H1 (cell line): ENCODE results near the gene FRMD4B. TPM values are rescaled to one million over a fixed set of nuclear protein-coding genes. Genes with fewer than 3 reads are reported as not detected.

ENCODE experiments used
- CTCF ChIA-PET: fragments of 300-600 bp; sonication (Branson Sonifier 250); formaldehyde crosslinking; loops from one replicate; lab custom pipeline; 2021; ENCODE audit not compliant: partially characterized antibody; lab: Charles Lee
- POLR2A ChIA-PET: fragments of 300-600 bp; sonication (Branson Sonifier 250); formaldehyde crosslinking; loops from one replicate; lab custom pipeline; 2021; ENCODE audit warnings: inconsistent platforms; ENCODE audit not compliant: partially characterized antibody; lab: Charles Lee
- DNase-seq, 2 experiments: peaks; one replicate each; pipeline versions ENCODE4 v3.0.0 to v3.0.0-alpha.2; 2010 to 2022; ENCODE audit warnings: low spot score in 2 of 2, low read depth in 1 of 2, mixed read lengths in 1 of 2
- FAIRE-seq: peaks from 2 replicates; lab custom pipeline; 2011; peaks lifted over from hg19 to GRCh38; lab: Jason Lieb, UNC
- H2AFZ ChIP-seq: 2 replicates; pipeline ENCODE4 v1.8.1; 2012; ENCODE audit warnings: low read length, inconsistent platforms
- H2AK5ac ChIP-seq: 2 replicates; pipeline ENCODE4 v1.6.1; 2013; ENCODE audit warnings: low read depth, low read length
- H2BK120ac ChIP-seq: replicated peaks from 2 replicates; pipeline ENCODE3; 2013; ENCODE audit warnings: low read depth, low read length, inconsistent platforms
- H2BK12ac ChIP-seq: 2 replicates; pipeline ENCODE4 v1.6.1; 2013; ENCODE audit warnings: low read depth, low read length
- H2BK15ac ChIP-seq: 2 replicates; pipeline ENCODE4 v1.6.1; 2013; ENCODE audit warnings: low read length
- H2BK20ac ChIP-seq: 2 replicates; pipeline ENCODE4 v1.6.1; 2013; ENCODE audit warnings: low read length
- H2BK5ac ChIP-seq: 2 replicates; pipeline ENCODE4 v1.6.1; 2013; ENCODE audit warnings: low read depth, low read length
- H3K14ac ChIP-seq: 2 replicates; pipeline ENCODE4 v1.6.1; 2013; ENCODE audit warnings: inconsistent platforms; ENCODE audit not compliant: insufficient read length
- H3K18ac ChIP-seq: 2 replicates; pipeline ENCODE4 v1.6.1; 2013; ENCODE audit warnings: low read length; ENCODE audit errors: extremely low read depth
- H3K23ac ChIP-seq: 2 replicates; pipeline ENCODE4 v1.6.1; 2013; ENCODE audit warnings: inconsistent platforms; ENCODE audit not compliant: insufficient read length
- H3K23me2 ChIP-seq: 2 replicates; pipeline ENCODE4 v1.6.1; 2013; ENCODE audit warnings: low read depth, low read length
- H3K27ac ChIP-seq: 2 replicates; pipeline ENCODE4 v1.6.1; 2011; ENCODE audit warnings: low read depth, low read length, inconsistent platforms
- H3K27me3 ChIP-seq, 4 experiments: replicated peaks in 1 of 4; 1 replicate in 1 of 4; 2 replicates in 3 of 4; pipeline versions ENCODE4 v1.6.1 to v1.8.1; 2011 to 2013; ENCODE audit warnings: low read length in 3 of 4, mild to moderate bottlenecking in 3 of 4, inconsistent platforms in 2 of 4, mixed read lengths in 2 of 4, moderate library complexity in 1 of 4; ENCODE audit not compliant: control insufficient read depth in 3 of 4, insufficient read depth in 3 of 4; ENCODE audit errors: extremely low read depth in 1 of 4
- H3K36me3 ChIP-seq, 4 experiments: 2 replicates each; pipeline versions ENCODE4 v1.6.1 to v1.8.1; 2011 to 2013; ENCODE audit warnings: mild to moderate bottlenecking in 4 of 4, low read length in 3 of 4, moderate library complexity in 2 of 4, control low read depth in 1 of 4, inconsistent platforms in 1 of 4; ENCODE audit not compliant: insufficient read depth in 4 of 4, control insufficient read depth in 2 of 4
- H3K4ac ChIP-seq: replicated peaks from 2 replicates; pipeline ENCODE3; 2013; ENCODE audit warnings: low read length, low read depth, mixed read lengths, inconsistent platforms; ENCODE audit not compliant: insufficient read length
- H3K4me1 ChIP-seq, 4 experiments: replicated peaks in 1 of 4; 1 replicate in 1 of 4; 2 replicates in 3 of 4; pipeline versions ENCODE4 v1.6.1 to v1.8.1; 2011 to 2013; ENCODE audit warnings: low read length in 3 of 4, inconsistent platforms in 2 of 4, mixed read lengths in 1 of 4; ENCODE audit not compliant: insufficient read depth in 4 of 4, control insufficient read depth in 3 of 4
- H3K4me2 ChIP-seq, 2 experiments: 2 replicates each; pipeline versions ENCODE4 v1.6.1 to v1.8.1; 2011 to 2013; ENCODE audit warnings: low read depth in 2 of 2, low read length in 2 of 2, control low read depth in 1 of 2, inconsistent platforms in 1 of 2, mild to moderate bottlenecking in 1 of 2; ENCODE audit not compliant: insufficient read depth in 1 of 2
- H3K4me3 ChIP-seq, 4 experiments: fragments of 200-600, 300-600 bp in 1 of 4; sonication (generic), shearing (Covaris generic), sonication (Bioruptor Twin) in 1 of 4; 2 replicates each; pipeline versions ENCODE4 v1.5.1 to v1.8.1; 2011 to 2016; ENCODE audit warnings: low read length in 4 of 4, low read depth in 3 of 4, control low read depth in 2 of 4, inconsistent platforms in 2 of 4, mild to moderate bottlenecking in 2 of 4, mixed read lengths in 1 of 4, moderate library complexity in 1 of 4; ENCODE audit not compliant: insufficient read depth in 2 of 4; ENCODE audit errors: extremely low read depth in 1 of 4
- H3K56ac ChIP-seq: replicated peaks from 2 replicates; pipeline ENCODE3; 2013; ENCODE audit warnings: low read depth, mild to moderate bottlenecking, mixed read lengths, low read length, inconsistent platforms; ENCODE audit not compliant: insufficient read length
- H3K79me1 ChIP-seq: 2 replicates; pipeline ENCODE4 v1.6.1; 2013; ENCODE audit warnings: low read depth, low read length, control low read depth
- H3K79me2 ChIP-seq, 2 experiments: 2 replicates each; pipeline versions ENCODE4 v1.6.1 to v1.8.1; 2012 to 2013; ENCODE audit warnings: low read length in 2 of 2, mild to moderate bottlenecking in 2 of 2, inconsistent platforms in 1 of 2; ENCODE audit not compliant: insufficient read depth in 2 of 2, control insufficient read depth in 1 of 2
- H3K9ac ChIP-seq, 4 experiments: replicated peaks in 1 of 4; 1 replicate in 1 of 4; 2 replicates in 3 of 4; pipeline versions ENCODE4 v1.6.1 to v1.8.1; 2011 to 2013; ENCODE audit warnings: low read depth in 3 of 4, low read length in 3 of 4, control low read depth in 2 of 4, mild to moderate bottlenecking in 2 of 4, moderate library complexity in 2 of 4, inconsistent platforms in 1 of 4; ENCODE audit errors: extremely low read depth in 1 of 4
- H3K9me3 ChIP-seq, 2 experiments: 2 replicates each; pipeline versions ENCODE4 v1.6.1 to v1.8.1; 2012 to 2013; ENCODE audit warnings: mild to moderate bottlenecking in 2 of 2, moderate library complexity in 2 of 2, control low read depth in 1 of 2, inconsistent platforms in 1 of 2, low read depth in 1 of 2, low read length in 1 of 2, mixed read lengths in 1 of 2; ENCODE audit not compliant: insufficient read depth in 2 of 2
- H4K20me1 ChIP-seq, 2 experiments: replicated peaks in 1 of 2; 2 replicates each; pipeline versions ENCODE3 to v1.8.1; 2011 to 2013; ENCODE audit warnings: inconsistent platforms in 2 of 2, low read length in 2 of 2, mild to moderate bottlenecking in 1 of 2; ENCODE audit not compliant: insufficient read depth in 2 of 2, control insufficient read depth in 1 of 2
- H4K5ac ChIP-seq: 2 replicates; pipeline ENCODE4 v1.6.1; 2013; ENCODE audit warnings: low read length, low read depth, mixed read lengths, inconsistent platforms; ENCODE audit not compliant: insufficient read length
- H4K8ac ChIP-seq: 2 replicates; pipeline ENCODE4 v1.8.0; 2013; ENCODE audit warnings: mild to moderate bottlenecking, moderate library complexity, low read length, inconsistent platforms; ENCODE audit not compliant: insufficient read depth; ENCODE audit errors: extremely low read depth
- H4K91ac ChIP-seq: replicated peaks from 2 replicates; pipeline ENCODE3; 2013; ENCODE audit warnings: low read length, mixed read lengths, inconsistent platforms; ENCODE audit not compliant: insufficient read length
- BCL11A ChIP-seq, 2 experiments: IDR thresholded peaks; one replicate each; pipeline ENCODE4 v1.6.1; 2011; ENCODE audit warnings: low read depth in 2 of 2, low read length in 2 of 2, mild to moderate bottlenecking in 2 of 2
- CEBPB ChIP-seq: IDR thresholded peaks from 2 replicates; pipeline ENCODE4 v1.6.1; 2012; ENCODE audit warnings: low read depth, low read length
- EGR1 ChIP-seq: IDR thresholded peaks from 2 replicates; pipeline ENCODE4 v1.6.1; 2011; ENCODE audit warnings: low read depth, low read length, borderline replicate concordance
- EZH2 ChIP-seq: fragments of 200-600 bp; sonication (generic); IDR thresholded peaks from 2 replicates; pipeline ENCODE4 v1.7.1; 2012; ENCODE audit warnings: low read depth, mild to moderate bottlenecking, moderate library complexity, low read length, inconsistent platforms; ENCODE audit not compliant: severe bottlenecking
- WGBS, 2 experiments: shearing (Covaris generic) in 1 of 2; methylation state at CpG; one replicate each; pipeline versions ENCODE4 v1.1.6 to v1.1.7; 2013 to 2015; ENCODE audit warnings: low lambda C conversion rate in 2 of 2, mixed read lengths in 2 of 2, inconsistent platforms in 1 of 2, low coverage in 1 of 2, missing lambda C conversion rate in 1 of 2; ENCODE audit not compliant: insufficient replicate concordance in 2 of 2, insufficient coverage in 1 of 2, insufficient read length in 1 of 2; ENCODE audit errors: extremely low coverage in 1 of 2, missing lambda C conversion rate in 1 of 2; 5-methylcytosine and 5-hydroxymethylcytosine counted together
- polyA plus RNA-seq, 7 experiments: library from polyadenylated mRNA; depleted of rRNA in 3 of 7; stranded (reverse) in 5 of 7; unstranded in 2 of 7; fragments of >200 nt in 5 of 7; fragments of 200-250 nt in 2 of 7; gene quantifications; 1 replicate in 5 of 7; 2 replicates in 1 of 7; 4 replicates in 1 of 7; pipeline versions ENCODE4 v1.2.1 to v1.2.3, GENCODE V29; 2011 to 2013; ENCODE audit warnings: missing spikeins in 2 of 7, mixed read lengths in 2 of 7
- total RNA-seq: library from RNA; stranded (reverse); fragmentation: NEBNext Ultra II Directional; extraction: Animal tissue kit (Norgen Biotek cat#: 25700); gene quantifications from 2 replicates; pipeline ENCODE4 v1.2.1, GENCODE V29; 2021

The FRMD4B gene
- total and polyA plus RNA-seq, 2 of the 8 experiments (the other 6 are each of a cell fraction or from before 2014, with no cell fraction given) = 2.7 to 7.2 TPM

GRCh38 chr3:69406163-69406562 is 20.3 kb upstream of the FRMD4B start:
- ChIA-PET CTCF (interaction anchor here (0.6 to 1.7 kb wide), 3 partner anchors 9 to 245 kb away, joined by 3 to 4 read pairs (median 4); no protein-coding TSS in a partner anchor), POLR2A (no interaction called here)
- Histone ChIP-seq H2BK20ac (no peak overlapping the region), H3K4me3 (no peak overlapping the region), H3K18ac (no peak overlapping the region), H4K8ac (no peak overlapping the region), H3K4me1 (peaks cover 0 to 2% (median 0%) of the 10 kb centered on the region in 4 experiments; a peak in 2 of 7 replicates), H3K14ac (no peak overlapping the region), H3K27me3 (no peaks in the 10 kb centered on the region), H3K36me3 (peaks cover 0 to 3% (median 0%) of the 10 kb centered on the region in 4 experiments; a peak in 1 of 8 replicates), H3K4me2 (no peak overlapping the region), H2BK12ac (no peak overlapping the region), H4K5ac (no peak overlapping the region), H4K20me1 (peaks cover 0 to 2% of the 10 kb centered on the region in 2 experiments), H2AFZ (no peak overlapping the region), H2BK15ac (no peak overlapping the region), H3K79me2 (no peaks in the 10 kb centered on the region), H3K79me1 (no peaks in the 10 kb centered on the region), H2AK5ac (no peak overlapping the region), H3K23ac (no peak overlapping the region), H2BK5ac (no peak overlapping the region), H3K9me3 (peaks cover 6 to 11% of the 10 kb centered on the region in 2 experiments; a peak in 3 of 4 replicates), H3K4ac (no peak overlapping the region), H3K56ac (no peak overlapping the region), H2BK120ac (no peak overlapping the region), H3K23me2 (no peaks in the 10 kb centered on the region), H4K91ac (no peak overlapping the region), H3K9ac (no peak overlapping the region), H3K27ac (no peak overlapping the region)
- FAIRE-seq (no peak), DNase-seq (no peak)
- 88% methylated on average over 2 of the region's 2 CpGs; no CpG with 5 or more reads in 1 of the 2 experiments for WGBS, 2 experiments
- TF ChIP-seq CEBPB (no peak), BCL11A (IDR thresholded peaks at IDR 0.05; ENCODE audit: low read depth in 2 of 2, low read length in 2 of 2) (no peak), EZH2 (no peak), EGR1 (no peak)
